ENCODE data around the gene USP49.

The USP49 gene

DNA sequence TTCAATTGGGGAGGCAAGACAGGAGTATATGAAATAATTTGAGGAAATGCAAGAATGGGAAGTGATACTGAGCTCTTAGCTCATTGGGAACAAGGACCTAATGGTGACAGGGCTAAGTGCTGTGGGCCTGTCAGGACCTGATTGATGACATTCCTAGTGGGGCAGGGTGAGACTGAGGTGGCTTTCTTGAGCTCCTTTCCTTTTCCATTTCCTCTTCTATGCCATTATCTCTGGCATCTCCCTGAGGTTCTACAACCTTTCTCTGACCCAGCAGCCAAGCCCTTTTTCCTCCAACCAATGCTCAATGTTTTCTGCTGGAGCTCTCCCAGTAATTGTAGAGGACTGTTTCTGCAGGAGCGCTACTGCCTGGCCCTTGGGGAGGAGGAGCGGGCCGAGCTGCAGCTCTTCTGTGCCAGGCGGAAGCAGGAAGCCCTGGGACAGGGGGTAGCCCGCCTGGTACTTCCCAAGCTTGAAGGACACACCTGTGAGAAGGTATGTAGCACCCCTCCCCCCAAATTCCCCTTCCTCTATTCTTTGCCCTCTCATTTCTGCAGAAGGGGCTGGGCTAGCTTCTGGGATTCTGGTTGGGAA is 110.5 kb downstream of the USP49 start:
- ChIA-PET CTCF (interaction anchor here (0.5 to 10.9 kb wide), 24 partner anchors 9 to 1095 kb away, joined by 3 to 192 read pairs (median 6); partner anchors contain the start of genes BYSL, MED20 and RPL7L1), POLR2A (interaction anchor here (0.8 to 4.3 kb wide), 2 partner anchors 12 to 262 kb away, joined by 3 to 27 read pairs; no protein-coding TSS in a partner anchor)
- H3K27ac ChIP-seq (ENCODE audit: extremely low read depth, low read depth, low read length), result no peak overlapping the region
- no peak overlapping the region for H3K4me3 ChIP-seq (ENCODE audit: low read depth, low read length)
- H3K9me3 ChIP-seq (ENCODE audit: control insufficient read depth, insufficient read depth, low read depth, low read length), result no peaks in the 10 kb centered on the region
- H3K36me3 ChIP-seq (ENCODE audit: control insufficient read depth in 2 of 2, insufficient read depth in 1 of 2, low read length in 2 of 2), result peaks cover 3 to 22% of the 10 kb centered on the region in 2 experiments
- no peak for TF ChIP-seq ZNF155 (tag by site-specific recombination; IDR thresholded peaks at IDR 0.05)
- peak; percentile 5; the same call in 1 of the 2 replicates for TF ChIP-seq SP2 (tag by site-specific recombination; IDR thresholded peaks at IDR 0.05)
- no peak for TF ChIP-seq ZNF658 (tag by site-specific recombination; IDR thresholded peaks at IDR 0.05)
- TF ChIP-seq ZNF391 (tag by site-specific recombination; IDR thresholded peaks at IDR 0.05; ENCODE audit: borderline replicate concordance, low read depth), result no peak
- no peak for TF ChIP-seq ZNF660 (tag by site-specific recombination; IDR thresholded peaks at IDR 0.05)
- TF ChIP-seq SP7 (tag by site-specific recombination; IDR thresholded peaks at IDR 0.05), result peak; percentile 56; the same call in 1 of the 2 replicates
- no peak for TF ChIP-seq ZNF843 (tag by site-specific recombination; IDR thresholded peaks at IDR 0.05)
- TF ChIP-seq, protein P1, sequence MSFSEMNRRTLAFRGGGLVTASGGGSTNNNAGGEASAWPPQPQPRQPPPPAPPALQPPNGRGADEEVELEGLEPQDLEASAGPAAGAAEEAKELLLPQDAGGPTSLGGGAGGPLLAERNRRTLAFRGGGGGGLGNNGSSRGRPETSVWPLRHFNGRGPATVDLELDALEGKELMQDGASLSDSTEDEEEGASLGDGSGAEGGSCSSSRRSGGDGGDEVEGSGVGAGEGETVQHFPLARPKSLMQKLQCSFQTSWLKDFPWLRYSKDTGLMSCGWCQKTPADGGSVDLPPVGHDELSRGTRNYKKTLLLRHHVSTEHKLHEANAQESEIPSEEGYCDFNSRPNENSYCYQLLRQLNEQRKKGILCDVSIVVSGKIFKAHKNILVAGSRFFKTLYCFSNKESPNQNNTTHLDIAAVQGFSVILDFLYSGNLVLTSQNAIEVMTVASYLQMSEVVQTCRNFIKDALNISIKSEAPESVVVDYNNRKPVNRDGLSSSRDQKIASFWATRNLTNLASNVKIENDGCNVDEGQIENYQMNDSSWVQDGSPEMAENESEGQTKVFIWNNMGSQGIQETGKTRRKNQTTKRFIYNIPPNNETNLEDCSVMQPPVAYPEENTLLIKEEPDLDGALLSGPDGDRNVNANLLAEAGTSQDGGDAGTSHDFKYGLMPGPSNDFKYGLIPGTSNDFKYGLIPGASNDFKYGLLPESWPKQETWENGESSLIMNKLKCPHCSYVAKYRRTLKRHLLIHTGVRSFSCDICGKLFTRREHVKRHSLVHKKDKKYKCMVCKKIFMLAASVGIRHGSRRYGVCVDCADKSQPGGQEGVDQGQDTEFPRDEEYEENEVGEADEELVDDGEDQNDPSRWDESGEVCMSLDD (tag by site-specific recombination; IDR thresholded peaks at IDR 0.05), result no peak
- TF ChIP-seq ZNF223 (tag by site-specific recombination; IDR thresholded peaks at IDR 0.05), result no peak
- TF ChIP-seq, protein P2, sequence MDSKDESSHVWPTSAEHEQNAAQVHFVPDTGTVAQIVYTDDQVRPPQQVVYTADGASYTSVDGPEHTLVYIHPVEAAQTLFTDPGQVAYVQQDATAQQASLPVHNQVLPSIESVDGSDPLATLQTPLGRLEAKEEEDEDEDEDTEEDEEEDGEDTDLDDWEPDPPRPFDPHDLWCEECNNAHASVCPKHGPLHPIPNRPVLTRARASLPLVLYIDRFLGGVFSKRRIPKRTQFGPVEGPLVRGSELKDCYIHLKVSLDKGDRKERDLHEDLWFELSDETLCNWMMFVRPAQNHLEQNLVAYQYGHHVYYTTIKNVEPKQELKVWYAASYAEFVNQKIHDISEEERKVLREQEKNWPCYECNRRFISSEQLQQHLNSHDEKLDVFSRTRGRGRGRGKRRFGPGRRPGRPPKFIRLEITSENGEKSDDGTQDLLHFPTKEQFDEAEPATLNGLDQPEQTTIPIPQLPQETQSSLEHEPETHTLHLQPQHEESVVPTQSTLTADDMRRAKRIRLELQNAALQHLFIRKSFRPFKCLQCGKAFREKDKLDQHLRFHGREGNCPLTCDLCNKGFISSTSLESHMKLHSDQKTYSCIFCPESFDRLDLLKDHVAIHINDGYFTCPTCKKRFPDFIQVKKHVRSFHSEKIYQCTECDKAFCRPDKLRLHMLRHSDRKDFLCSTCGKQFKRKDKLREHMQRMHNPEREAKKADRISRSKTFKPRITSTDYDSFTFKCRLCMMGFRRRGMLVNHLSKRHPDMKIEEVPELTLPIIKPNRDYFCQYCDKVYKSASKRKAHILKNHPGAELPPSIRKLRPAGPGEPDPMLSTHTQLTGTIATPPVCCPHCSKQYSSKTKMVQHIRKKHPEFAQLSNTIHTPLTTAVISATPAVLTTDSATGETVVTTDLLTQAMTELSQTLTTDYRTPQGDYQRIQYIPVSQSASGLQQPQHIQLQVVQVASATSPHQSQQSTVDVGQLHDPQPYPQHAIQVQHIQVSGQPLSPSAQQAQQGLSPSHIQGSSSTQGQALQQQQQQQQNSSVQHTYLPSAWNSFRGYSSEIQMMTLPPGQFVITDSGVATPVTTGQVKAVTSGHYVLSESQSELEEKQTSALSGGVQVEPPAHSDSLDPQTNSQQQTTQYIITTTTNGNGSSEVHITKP (tag by site-specific recombination; IDR thresholded peaks at IDR 0.05), result no peak
- TF ChIP-seq, protein P3, sequence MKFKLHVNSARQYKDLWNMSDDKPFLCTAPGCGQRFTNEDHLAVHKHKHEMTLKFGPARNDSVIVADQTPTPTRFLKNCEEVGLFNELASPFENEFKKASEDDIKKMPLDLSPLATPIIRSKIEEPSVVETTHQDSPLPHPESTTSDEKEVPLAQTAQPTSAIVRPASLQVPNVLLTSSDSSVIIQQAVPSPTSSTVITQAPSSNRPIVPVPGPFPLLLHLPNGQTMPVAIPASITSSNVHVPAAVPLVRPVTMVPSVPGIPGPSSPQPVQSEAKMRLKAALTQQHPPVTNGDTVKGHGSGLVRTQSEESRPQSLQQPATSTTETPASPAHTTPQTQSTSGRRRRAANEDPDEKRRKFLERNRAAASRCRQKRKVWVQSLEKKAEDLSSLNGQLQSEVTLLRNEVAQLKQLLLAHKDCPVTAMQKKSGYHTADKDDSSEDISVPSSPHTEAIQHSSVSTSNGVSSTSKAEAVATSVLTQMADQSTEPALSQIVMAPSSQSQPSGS (tag by site-specific recombination; IDR thresholded peaks at IDR 0.05; ENCODE audit: low read depth), result no peak
- TF ChIP-seq ZNF792 (tag by site-specific recombination; IDR thresholded peaks at IDR 0.05), result no peak
- TF ChIP-seq, protein P4, sequence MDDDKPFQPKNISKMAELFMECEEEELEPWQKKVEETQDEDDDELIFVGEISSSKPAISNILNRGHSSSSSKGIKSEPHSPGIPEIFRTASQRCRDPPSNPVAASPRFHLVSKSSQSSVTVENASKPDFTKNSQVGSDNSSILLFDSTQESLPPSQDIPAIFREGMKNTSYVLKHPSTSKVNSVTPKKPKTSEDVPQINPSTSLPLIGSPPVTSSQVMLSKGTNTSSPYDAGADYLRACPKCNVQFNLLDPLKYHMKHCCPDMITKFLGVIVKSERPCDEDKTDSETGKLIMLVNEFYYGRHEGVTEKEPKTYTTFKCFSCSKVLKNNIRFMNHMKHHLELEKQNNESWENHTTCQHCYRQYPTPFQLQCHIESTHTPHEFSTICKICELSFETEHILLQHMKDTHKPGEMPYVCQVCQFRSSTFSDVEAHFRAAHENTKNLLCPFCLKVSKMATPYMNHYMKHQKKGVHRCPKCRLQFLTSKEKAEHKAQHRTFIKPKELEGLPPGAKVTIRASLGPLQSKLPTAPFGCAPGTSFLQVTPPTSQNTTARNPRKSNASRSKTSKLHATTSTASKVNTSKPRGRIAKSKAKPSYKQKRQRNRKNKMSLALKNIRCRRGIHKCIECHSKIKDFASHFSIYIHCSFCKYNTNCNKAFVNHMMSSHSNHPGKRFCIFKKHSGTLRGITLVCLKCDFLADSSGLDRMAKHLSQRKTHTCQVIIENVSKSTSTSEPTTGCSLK (tag by site-specific recombination; IDR thresholded peaks at IDR 0.05), result no peak
- TF ChIP-seq PRDM1 (tag by site-specific recombination; IDR thresholded peaks at IDR 0.05), result peak; percentile 33; the same call in 1 of the 2 replicates
- TF ChIP-seq ZBTB20 (tag by site-specific recombination; IDR thresholded peaks at IDR 0.05), result no peak
- TF ChIP-seq ZNF501 (tag by site-specific recombination; IDR thresholded peaks at IDR 0.05), result no peak
- TF ChIP-seq, protein P5, sequence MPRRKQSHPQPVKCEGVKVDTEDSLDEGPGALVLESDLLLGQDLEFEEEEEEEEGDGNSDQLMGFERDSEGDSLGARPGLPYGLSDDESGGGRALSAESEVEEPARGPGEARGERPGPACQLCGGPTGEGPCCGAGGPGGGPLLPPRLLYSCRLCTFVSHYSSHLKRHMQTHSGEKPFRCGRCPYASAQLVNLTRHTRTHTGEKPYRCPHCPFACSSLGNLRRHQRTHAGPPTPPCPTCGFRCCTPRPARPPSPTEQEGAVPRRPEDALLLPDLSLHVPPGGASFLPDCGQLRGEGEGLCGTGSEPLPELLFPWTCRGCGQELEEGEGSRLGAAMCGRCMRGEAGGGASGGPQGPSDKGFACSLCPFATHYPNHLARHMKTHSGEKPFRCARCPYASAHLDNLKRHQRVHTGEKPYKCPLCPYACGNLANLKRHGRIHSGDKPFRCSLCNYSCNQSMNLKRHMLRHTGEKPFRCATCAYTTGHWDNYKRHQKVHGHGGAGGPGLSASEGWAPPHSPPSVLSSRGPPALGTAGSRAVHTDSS (tag by site-specific recombination; IDR thresholded peaks at IDR 0.05), result no peak
- TF ChIP-seq KLF16 (tag by site-specific recombination; IDR thresholded peaks at IDR 0.05), result no peak
- TF ChIP-seq ZNF335 (tag by site-specific recombination; conservative IDR thresholded peaks at IDR 0.05), result peak; percentile 38
- TF ChIP-seq REPIN1 (tag by site-specific recombination; IDR thresholded peaks at IDR 0.05; ENCODE audit: low read depth), result no peak
- H3K4me1 ChIP-seq (ENCODE audit: control insufficient read depth, insufficient read depth, low read length), result peaks cover 3% of the 10 kb centered on the region

Data from HEK293 (cell line).